ENCODE measurements around the gene ITIH5.

Gene ITIH5

DNA sequence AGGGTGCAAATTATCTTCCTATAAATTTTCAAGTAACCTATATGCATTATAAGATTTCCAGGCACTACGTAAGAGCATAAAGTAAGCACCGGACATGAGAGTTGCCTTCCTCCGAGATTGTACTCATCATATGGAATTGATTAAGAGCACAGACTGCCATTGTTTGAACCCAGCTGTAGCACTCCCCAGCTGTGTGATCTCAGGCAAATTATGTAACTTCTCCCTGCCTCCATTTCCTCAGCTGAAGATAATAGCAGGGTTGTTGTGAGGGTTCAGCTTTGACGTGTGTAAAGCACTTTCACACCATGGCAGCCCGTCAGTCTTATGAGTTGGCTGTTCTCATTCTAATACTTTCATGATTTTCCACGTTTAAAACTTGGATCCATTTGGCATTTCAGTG, 122.6 kb downstream of the ITIH5 start:
- TF ChIP-seq, protein P1, sequence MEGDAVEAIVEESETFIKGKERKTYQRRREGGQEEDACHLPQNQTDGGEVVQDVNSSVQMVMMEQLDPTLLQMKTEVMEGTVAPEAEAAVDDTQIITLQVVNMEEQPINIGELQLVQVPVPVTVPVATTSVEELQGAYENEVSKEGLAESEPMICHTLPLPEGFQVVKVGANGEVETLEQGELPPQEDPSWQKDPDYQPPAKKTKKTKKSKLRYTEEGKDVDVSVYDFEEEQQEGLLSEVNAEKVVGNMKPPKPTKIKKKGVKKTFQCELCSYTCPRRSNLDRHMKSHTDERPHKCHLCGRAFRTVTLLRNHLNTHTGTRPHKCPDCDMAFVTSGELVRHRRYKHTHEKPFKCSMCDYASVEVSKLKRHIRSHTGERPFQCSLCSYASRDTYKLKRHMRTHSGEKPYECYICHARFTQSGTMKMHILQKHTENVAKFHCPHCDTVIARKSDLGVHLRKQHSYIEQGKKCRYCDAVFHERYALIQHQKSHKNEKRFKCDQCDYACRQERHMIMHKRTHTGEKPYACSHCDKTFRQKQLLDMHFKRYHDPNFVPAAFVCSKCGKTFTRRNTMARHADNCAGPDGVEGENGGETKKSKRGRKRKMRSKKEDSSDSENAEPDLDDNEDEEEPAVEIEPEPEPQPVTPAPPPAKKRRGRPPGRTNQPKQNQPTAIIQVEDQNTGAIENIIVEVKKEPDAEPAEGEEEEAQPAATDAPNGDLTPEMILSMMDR (IDR thresholded peaks at IDR 0.05; ENCODE audit: control extremely low read depth, extremely low read depth, low read depth, missing control alignments): no peak
- CTCF ChIA-PET: no interaction called here
- POLR2A ChIA-PET: no interaction called here
- DNase-seq (ENCODE audit: extremely low spot score): no peak

DNA sequence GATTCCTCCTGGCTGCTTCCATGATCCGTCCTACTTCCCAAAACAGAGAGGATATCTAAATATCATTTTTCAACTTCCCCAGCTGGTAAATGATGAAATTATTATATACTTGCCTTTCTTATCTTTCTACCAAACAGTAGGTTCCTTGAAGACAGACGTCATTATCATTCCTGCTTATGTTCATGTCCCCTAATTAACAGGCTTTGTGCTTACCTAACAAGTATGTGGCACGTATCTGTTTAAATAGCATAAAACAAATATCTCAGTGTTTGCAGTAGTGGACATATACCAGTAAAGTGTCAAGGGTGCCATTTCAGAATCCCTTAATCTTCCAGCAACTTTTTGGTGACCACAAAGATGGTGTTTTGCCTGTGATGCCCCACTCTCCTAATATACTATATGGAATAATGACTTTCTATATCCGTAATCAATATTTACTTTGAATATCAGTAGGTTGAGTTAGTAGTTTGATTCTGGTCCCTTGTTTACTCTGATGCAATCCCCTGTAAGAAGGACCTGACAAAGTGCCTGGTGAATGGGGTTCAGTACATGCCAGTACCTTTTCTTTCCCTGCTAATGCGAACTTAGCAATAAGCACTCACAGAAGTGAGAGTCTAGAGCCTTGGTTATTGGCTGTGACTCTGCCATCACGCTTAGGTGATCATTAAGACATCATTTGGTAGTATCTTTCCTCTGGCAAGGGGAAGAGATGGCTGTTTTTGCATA, 124.4 kb downstream of the ITIH5 start:
- POLR2A ChIA-PET: no interaction called here
- TF ChIP-seq, protein P1 (IDR thresholded peaks at IDR 0.05; ENCODE audit: control extremely low read depth, extremely low read depth, low read depth, missing control alignments): no peak
- CTCF ChIA-PET: no interaction called here
- DNase-seq (ENCODE audit: extremely low spot score): no peak

DNA sequence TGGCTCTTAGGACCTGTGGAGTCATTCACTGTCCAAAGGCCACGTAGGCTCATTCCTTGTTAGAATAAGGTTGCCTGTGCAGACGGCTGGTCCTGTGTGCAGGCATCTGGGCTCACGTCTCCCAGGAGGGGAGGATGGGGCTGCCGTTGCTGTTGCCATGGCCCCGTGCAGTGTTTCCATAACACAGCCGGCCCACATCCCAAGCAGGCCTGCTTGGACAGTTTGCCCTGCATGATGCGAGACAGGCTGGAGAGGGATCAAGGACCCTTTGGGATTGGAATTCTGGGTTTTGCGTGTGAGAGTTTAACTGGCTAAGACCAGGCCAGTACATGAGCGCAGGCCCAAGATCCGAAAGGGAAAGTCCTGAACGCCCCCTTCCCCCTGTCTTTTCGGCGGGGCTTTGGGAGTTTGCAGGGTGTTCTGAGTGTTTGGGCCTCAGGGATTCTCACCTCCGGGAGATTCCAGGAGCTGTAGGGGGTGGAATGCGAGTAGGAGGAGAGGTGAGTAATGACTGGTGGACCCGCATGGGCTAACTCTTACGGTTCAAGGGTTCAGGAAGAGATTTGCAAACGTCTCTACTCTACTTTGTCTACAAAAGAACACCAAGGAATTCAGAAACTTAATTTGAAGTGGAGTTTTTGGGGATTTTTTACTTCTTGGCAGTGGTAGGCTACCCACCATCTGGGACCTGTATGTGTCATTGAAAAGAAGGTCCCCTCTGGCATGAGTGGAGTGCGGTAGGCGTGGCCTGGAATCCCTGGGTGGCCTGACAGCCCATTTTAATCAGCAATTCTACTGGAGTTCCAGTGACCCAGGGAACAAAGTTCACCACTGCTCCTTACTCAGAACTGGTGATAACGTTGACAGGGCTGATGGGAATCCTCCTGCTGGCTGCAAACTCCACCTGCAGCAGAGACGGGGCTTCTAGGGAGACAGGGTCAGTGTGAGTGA, 125.4 kb downstream of the ITIH5 start:
- CTCF ChIA-PET: interaction anchor here (1.9 kb wide), 1 partner anchor 16 kb away, joined by 5 read pairs; no protein-coding TSS in a partner anchor
- no peak for DNase-seq (ENCODE audit: extremely low spot score)
- TF ChIP-seq, protein P1 (IDR thresholded peaks at IDR 0.05; ENCODE audit: control extremely low read depth, extremely low read depth, low read depth, missing control alignments): no peak
- POLR2A ChIA-PET: no interaction called here

DNA sequence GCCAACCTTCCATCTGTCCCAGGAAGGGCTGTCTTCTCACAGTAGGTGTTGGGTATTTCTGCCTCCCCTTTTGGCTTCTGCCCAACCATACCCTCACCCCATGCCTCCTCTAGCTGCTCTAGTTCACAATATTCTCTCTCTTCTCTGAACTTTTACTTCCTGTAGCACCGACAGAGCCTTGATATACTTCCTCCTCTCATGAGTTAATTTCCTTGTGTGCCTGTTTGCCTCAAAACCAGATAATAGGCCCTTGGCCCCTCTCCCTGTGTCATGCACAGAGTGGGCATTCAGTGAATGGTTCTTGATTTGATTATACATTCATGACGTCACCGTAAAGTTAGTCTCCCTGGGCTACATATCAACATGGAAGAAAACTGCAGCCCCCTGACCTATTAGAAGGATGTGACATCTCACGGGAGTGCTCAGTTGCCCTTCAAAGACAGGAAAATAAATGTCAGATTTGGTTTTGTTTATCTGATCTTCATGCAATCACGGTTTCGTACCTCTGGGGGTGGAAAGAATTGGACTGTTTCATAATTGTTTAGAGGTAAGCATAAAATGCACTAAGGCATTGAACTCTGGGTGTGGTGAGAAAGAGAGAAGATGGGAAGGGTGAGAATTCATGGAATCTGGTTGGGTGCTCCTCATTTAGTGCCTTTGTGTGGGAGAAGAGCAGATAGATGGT, 127.7 kb downstream of the ITIH5 start:
- ChIA-PET POLR2A (no interaction called here), CTCF (interaction anchor here (1.4 to 1.9 kb wide), 2 partner anchors 14 to 148 kb away, joined by 3 to 7 read pairs (median 5); no protein-coding TSS in a partner anchor)
- TF ChIP-seq, protein P1 (IDR thresholded peaks at IDR 0.05; ENCODE audit: control extremely low read depth, extremely low read depth, low read depth, missing control alignments): no peak
- no peak for DNase-seq (ENCODE audit: extremely low spot score)

DNA sequence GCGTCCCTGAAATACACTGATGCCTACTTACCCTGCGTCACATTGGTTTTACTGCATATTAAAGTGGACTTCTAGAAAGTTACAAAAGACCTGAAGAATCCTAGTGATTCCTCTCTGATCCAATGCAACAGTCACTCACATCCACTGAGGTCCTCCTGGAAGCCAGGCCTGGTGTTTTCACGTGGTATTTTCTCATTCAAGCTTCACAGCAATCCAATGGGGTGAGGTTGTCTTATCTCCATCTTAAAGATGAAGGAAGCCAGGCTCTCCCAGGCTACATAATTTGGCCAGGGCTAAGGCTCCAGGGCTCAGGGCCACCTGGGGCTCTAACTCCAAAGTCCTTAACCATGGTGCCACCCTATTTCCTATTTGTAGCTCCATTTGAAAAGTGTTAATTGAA, 129.6 kb downstream of the ITIH5 start:
- ChIA-PET CTCF (interaction anchor here (1.8 kb wide), 1 partner anchor 12 kb away, joined by 7 read pairs; no protein-coding TSS in a partner anchor), POLR2A (no interaction called here)
- DNase-seq (ENCODE audit: extremely low spot score): no peak
- TF ChIP-seq, protein P1 (IDR thresholded peaks at IDR 0.05; ENCODE audit: control extremely low read depth, extremely low read depth, low read depth, missing control alignments): no peak

DNA sequence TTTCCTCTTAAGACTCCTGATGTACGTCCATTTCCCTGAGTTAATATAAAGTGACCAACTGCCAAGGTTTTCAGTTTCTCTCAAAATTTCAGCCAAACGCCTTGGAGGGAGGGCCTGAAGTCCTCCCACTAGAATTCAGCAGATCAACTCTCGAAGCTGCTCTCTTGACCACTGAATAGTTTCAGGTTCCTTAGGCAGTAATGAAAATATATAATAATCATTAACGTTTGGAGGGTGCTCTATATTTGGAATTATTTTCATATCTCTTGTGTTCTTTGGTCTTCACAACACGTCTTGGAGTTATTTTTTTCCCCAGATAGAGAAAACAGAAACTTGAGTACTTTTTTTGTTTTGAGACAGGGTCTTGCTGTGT, 132.3 kb downstream of the ITIH5 start:
- TF ChIP-seq, protein P1 (IDR thresholded peaks at IDR 0.05; ENCODE audit: control extremely low read depth, extremely low read depth, low read depth, missing control alignments): no peak
- POLR2A ChIA-PET: no interaction called here
- DNase-seq (ENCODE audit: extremely low spot score): no peak
- CTCF ChIA-PET: interaction anchor here (1.3 to 2.5 kb wide), 2 partner anchors 9 to 152 kb away, joined by 3 to 21 read pairs; no protein-coding TSS in a partner anchor
